GM19463 (cell line): ENCODE measurements around the gene ARHGDIA.
"Not testable (repeated sequence)": the region's sequence is repeated elsewhere in the genome, so short reads cannot be mapped to it uniquely, and the experiment has no call there.

Experiments
- ATAC-seq: cut with Tn5 transposase; IDR thresholded peaks from one replicate; pipeline ENCODE4 v1.9.1; 2021; ENCODE audit warnings: mild to moderate bottlenecking, moderate library complexity; ENCODE audit not compliant: unreplicated experiment

Gene ARHGDIA

DNA sequence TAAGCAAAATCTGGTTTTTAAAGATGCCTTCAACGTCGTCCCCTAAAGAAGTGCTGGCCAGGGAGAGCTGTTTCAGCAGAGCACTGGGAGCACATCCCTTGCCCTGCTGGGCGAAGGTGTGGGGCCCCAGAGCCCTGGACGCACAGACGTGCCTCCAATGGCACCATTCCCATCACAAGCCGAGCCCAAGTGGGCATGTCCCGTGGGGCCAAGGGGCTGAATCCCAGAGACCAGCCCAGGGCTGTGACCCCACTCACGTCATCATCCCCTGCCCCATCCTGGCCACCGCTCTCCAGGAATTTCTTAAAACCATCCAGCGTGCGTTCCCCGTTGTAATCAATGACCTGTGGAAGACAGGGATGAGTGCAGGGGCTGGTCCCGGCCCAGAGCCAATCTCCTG, 26.2 kb downstream of the ARHGDIA start:
- ATAC-seq = no peak

DNA sequence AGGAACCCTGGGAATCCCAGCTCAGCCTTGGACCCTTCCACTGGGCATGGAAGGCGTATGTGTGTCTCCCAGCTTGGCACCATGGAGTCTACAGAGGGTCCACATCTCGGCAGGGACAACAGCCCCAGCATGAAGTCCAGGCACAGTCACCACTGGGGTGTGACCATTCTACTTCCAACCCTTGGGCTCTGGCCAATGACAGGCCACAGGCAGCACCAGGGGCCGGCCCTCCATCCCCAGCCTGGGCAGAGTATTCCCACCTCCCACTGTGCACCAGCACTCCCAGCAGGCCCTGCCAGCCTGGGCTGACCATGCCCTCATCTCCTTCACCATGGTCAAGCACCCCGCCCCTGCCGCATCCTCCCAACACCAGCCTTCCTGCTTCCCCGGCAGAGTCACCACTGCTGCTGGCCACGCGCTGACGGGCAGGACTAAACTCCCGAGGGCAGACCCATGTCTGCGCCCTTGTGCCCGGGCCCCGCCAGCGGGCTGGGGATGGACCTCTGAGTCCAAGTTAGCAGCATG, 26.7 kb downstream of the ARHGDIA start:
- ATAC-seq = no peak

DNA sequence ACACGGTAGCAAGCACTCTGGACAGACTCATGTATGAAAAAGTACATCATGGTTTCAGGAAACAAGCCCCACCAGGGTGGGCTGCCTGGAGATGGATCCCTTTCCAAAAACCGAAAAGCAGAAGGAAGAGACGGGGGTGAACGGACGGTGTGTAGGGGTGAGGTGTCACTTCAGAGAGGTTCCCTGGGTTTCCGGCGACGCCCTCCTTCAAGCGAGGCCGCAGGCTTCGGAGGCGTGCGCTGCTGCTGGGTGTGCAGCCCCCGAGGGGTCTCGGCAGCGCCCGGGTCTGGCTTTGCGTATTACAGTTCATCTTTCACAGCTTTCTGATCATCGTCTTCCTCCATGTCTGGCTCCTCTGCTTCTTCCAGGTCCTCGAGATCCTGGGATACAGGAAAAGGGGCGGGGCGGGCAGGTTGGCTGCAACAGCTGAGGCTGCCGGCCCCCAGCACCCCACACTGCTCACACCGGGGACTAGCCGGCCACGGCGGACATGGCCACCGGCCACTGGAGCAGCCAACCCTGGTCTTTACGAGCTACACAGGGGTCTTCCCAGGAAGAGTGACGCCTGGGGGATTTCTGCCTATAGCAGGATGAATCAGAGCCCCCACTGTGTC, 27.3 kb downstream of the ARHGDIA start:
- ATAC-seq = no peak

- no peak for ATAC-seq
Measured at GRCh38 chr17:81842725-81843504, 28.2 kb downstream of the ARHGDIA start.

DNA sequence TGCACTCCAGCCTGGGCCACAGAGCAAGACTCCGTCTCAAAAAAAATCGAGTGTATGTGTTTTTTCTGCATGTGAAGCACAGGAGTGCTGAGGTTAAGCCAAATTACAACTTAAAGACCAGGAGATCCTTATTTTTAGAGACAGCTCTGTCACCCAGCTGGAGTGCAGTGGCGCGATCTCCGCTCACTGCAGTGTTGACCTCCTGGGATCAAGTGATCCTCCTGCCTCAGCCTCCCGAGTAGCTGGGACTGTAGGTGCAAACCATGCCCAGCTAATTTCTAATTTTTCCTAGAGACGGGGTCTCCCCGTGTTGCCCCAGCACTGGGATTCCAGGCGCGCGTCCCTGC, 28.8 kb downstream of the ARHGDIA start:
- ATAC-seq = no peak

- ATAC-seq = no peak
Measured at GRCh38 chr17:81841866-81842265, 29.3 kb downstream of the ARHGDIA start.

GRCh38 chr17:81840826-81841778, 30.0 kb downstream of the ARHGDIA start:
- ATAC-seq = no peak

GRCh38 chr17:81840059-81840458, 31.1 kb downstream of the ARHGDIA start:
- not testable (repeated sequence) for ATAC-seq

GRCh38 chr17:81839301-81839700, 31.8 kb downstream of the ARHGDIA start:
- ATAC-seq = no peak

GRCh38 chr17:81838753-81839255, 32.3 kb downstream of the ARHGDIA start:
- ATAC-seq = no peak

DNA sequence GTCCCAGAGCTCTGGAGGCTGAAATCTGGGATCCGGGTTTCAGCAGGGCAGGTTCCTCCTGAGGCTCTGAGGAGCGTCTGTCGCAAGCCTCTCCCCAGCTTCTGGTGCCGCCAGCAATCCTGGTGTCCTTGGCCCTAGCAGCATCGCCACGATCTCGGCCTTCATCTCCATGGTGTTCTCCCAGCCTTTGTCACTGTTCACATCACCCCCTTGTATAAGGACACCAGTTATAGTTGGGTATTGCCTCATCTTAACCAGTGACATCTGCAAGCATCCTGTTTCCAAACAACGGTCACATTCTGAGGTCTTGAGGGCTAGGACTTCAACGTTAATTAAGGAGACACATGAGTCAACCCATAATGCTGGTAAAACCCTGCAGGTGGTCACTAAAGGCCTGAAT, 33.5 kb downstream of the ARHGDIA start:
- no peak for ATAC-seq

DNA sequence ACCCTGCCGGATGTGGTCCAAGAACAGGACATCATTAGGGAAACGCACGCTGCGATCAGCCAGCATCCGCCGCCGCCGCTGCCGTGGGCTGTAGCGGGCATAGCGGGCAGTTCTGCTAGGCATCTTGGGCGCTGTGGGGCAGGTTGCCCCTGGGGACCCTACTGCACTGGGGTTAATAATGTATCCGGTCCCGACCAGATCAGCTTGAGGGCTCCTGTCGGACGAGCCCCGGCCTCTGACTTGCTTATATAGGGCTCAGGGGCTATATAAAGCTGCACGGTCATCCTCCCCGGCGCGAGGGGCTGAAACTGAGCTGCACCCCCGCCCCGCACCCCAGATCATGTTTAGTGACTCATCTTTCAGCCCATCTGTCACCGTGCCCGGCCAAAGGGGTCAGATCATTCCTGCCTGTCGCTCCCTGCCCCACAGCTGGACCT, 36.3 kb downstream of the ARHGDIA start, which contains the start of gene PPP1R27:
Gene PPP1R27, minus strand, starts transcription at position 220 of the 437 bp plus-strand sequence. Its CDS starts 97 bp downstream, at position 123.
- no peak for ATAC-seq

- no peak for ATAC-seq
Measured at GRCh38 chr17:81833921-81834830, 37.0 kb downstream of the ARHGDIA start.

GRCh38 chr17:81833160-81833920, 37.8 kb downstream of the ARHGDIA start, which contains the start of gene MCRIP1:
MCRIP1 (minus strand) TSS chr17:81833291; CDS start chr17:81824506, 8,785 bp downstream.
- peak; percentile 78 for ATAC-seq

GRCh38 chr17:81832608-81833159, 38.5 kb downstream of the ARHGDIA start:
- ATAC-seq = peak; percentile 16

DNA sequence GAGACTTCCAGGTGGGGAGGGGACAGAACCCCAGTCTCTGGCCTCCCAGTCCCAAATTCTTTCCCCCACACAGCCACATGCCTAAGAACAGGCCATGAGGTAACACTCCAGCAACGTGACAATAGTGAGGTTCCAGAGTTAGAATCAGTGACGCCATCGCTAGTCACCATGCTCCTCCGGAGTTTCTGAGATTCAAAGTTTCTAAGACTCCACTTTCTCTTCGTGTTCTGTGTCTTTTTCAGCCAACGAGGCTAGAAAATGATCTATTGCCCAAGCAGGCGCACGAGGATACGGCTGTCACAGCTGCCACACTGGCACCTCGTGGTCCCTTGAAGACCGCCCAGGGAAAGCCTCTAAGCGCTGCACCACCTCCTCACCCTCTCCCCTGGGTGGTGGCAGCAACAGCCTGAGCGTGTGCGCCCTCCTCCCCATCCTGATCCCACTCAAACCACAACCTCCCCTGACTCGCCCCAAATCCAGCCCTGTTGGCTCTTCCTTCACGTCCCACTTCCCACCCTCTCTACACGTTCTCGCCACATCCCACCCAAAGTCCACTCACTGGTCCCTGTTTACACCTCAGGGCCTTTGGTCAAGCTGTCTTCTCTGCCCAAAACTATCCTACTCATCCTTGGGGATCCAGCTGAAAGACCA, 39.1 kb downstream of the ARHGDIA start:
- no peak for ATAC-seq

GRCh38 chr17:81831563-81831956, 39.6 kb downstream of the ARHGDIA start:
- ATAC-seq = no peak

GRCh38 chr17:81829858-81830257, 41.3 kb downstream of the ARHGDIA start:
- no peak for ATAC-seq
